ENCODE measurements around the gene PPHLN1.
"Not testable (repeated sequence)": the region's sequence is repeated elsewhere in the genome, so short reads cannot be mapped to it uniquely, and the experiment has no call there.

PPHLN1 gene

DNA sequence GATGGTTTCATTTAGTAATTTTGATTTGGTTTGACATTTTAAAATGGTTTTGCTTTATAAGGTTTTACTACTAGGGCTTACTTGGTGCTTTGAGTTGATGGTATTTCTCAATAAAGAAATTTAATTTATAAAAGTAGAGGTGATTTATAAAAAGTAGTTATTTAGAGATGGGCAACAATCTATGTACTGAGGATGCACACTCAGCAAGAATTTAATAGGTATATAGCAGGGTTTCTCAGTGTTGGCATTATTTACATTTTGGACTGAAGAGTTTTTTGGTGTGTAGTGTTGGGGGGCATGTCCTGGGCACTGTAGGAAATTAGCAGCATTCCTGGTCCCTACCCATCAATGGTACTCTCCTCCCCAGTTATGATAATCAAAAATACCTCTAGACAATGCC lies 47.7 kb downstream of the PPHLN1 start:
- no peak for DNase-seq

GRCh38 chr12:42380733-42381132 lies 54.8 kb downstream of the PPHLN1 start:
- DNase-seq = no peak

DNA sequence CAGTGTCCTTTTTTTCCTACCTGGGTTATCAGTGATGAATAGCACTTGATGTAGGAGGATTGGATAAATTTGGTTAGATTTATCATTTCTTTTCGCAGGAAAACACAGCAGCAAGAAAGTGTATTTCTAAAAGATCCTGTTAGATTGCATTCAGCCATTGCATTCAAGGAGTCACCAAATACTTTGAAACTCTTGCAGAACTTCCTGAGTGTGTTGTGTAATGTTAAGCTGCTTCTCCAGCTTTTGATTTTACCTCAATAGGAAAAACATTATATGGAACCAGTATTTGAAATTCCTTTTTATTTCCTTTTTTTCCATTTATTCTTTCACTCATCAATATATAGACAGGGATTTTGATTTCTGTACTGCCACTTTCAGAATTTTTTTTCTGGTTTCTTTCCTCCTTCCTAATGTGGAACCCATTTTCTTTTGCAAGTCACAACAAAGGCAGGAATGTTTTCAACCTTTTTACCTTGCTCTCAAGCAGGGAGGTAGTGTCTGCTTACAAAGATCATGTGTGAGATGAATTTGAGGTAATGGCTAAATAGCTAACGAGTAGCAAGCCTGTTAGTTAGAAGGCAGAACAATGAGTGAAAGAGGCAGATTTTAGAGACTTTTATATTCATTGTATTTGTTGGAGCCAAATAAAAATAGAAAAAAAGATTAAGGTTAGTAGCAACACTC lies 56.2 kb downstream of the PPHLN1 start:
- DNase-seq = no peak

- no peak for DNase-seq
These were observed 59.4 kb downstream of the PPHLN1 start for GRCh38 chr12:42385326-42385841.

- DNase-seq = no peak
These were observed 60.3 kb downstream of the PPHLN1 start for GRCh38 chr12:42386308-42386707.

- DNase-seq = not testable (repeated sequence)
These were observed 62.1 kb downstream of the PPHLN1 start for GRCh38 chr12:42388086-42388485.

DNA sequence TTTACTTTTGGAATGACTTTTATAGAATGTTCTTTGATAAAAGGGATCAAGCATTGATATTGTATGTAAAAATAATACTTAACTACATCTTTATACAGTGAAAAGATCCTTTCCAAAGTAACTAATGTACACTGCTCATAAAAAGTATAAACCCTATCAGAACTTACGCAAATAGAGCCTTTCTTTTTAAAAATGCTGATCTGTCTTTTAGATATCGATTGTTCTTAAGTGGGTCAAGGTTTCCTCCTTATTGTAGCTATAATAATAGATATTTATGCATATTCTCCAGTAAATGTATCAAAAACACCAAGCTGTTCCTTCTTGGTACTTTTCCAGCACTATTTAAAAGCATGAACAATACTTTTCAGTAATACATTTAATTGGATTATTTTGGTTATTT lies 68.5 kb downstream of the PPHLN1 start:
- no peak for DNase-seq

DNA sequence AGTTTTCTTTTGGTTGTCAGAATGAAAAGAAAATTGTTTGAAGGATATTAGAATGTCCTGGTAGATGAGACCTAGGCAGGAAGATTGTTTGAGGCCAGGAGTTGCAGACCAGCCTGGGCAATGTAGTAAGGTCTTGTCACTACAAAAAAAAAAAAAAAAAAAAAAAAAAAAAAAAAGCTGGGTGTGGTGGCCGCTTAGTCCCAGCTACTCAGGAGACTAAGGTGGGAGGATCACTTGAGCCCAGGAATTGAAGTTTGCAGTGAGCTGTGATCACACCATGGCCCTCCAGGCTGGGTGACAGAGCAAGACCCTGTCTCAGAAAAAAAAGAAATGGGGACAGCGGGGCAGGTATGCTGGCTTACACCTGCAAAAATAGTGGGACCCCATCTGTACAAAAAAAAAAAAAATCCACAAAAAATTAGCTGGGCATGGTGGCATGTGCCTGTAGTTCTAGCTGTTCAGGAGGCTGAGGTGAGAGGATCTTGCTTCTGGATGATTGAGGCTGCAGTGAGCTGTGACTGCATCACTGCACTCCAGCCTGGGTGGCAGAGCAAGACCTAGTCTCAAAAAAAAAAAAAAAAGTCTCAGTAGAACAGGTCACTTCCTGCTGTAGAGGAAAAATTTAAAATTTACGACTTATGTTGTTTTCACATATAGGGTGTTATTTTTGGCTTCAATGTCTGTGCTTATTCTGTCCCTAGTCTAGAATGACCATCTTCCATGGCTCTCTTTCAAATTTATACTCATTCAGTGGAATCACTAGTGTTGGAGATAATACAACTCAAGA lies 70.7 kb downstream of the PPHLN1 start:
- DNase-seq = no peak

DNA sequence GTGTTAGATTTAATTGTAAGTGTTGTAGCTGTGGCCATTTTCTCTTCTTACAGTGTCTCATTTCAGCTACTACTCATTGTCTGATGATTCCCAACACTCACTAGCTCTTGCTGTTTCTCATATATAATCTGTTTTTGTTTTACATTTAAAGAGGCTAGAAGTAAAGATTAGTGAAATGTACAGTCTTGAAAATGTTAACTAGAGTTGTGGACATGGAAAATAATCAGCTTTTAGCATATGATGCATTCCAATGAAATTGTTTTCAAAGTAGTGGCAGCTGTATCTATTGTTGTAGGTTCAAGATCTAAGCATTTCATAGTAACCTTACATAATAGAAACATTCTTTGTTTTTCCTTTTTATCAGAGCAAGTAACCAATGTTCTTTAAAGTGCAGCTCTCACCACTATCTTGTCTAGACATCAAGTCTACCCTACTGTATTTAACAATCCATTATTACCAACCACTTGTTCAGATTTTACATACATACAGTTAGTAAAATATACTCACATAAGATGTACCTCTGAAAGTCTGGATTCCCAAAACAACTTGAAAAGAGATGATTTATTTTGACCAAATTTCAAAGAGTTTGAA lies 76.9 kb downstream of the PPHLN1 start:
- DNase-seq = no peak

GRCh38 chr12:42407306-42407705 lies 81.3 kb downstream of the PPHLN1 start:
- DNase-seq = no peak

- DNase-seq = no peak
These were observed 83.5 kb downstream of the PPHLN1 start for GRCh38 chr12:42409471-42409870.

DNA sequence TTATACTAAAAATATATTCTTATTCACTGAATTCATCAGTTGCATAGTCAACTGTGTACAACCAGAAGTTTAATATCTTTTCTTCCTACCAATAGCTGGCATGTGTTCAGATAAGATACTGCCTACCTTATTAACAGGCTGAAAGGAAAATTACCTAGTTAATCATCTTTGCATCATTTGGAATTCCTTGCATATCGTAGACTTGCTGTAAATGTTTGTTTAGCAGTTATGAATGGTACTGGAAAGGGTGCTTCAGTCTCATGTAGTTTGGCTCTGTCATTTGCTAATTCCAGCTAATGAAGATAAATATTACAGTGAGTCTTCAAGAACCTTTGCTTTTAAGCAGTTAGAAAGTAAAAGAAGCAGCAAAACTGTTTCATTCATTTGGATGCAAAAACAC lies 84.4 kb downstream of the PPHLN1 start:
- DNase-seq = no peak

DNA sequence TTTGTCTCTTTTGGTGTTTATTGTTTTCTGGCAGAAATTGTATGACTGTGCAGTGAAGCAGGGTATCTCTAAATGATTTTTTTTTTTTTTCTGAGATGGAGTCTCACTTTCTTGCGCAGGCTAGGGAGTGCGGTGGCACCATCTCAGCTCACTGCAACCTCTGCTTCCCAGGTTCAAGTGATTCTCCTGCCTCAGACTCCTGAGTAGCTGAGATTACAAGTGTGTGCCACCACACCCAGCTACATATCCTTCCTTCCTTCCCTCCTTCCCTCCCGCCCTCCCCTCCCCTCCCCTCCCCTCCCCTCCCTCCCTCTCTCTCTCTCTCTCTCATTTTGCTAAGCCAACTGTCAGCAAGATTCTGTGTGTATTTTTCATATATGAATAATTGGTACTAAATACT lies 94.4 kb downstream of the PPHLN1 start:
- DNase-seq = no peak

DNA sequence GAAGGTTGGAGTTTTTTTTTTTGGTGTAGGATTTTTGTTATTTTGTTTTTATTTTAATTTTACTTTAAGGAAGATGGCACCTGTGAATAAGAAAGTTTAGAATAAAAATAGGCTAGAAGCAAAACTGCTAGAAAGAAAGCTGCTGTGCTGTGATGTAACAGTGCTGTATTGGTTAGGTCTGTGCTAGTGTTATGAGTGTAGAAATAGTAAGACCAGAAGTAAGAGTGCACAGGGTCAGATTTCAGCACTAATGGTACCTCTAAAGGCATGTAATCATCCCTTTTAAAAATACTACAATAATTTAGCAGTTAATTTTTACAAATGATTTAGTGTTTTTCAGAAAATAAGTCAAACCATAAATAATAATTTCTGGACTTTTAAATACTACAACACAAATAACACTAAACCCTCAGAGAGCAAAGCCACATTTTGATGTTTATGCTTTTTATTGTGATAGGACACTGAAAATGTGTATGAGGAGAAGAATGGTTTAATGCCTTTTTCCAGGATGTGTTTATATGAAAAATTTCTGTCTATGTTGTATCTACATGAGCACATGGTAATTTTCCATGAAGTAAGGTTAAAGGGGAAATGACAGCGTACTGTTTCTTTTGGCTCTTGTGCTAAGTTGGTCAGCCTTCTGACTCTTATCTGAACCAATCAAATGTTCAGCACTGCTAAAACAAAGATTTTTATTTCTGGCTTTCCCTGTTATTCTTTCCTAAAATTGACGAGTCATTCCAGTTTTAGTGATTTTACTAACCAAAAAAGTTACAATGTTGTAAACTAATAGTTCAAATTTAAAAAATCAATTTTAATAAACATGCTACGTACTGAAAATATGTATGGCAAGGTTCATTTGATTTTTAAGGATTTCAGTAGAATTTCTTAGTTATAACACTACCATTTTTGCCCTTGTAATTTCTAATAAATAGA lies 96.1 kb downstream of the PPHLN1 start:
- no peak for DNase-seq

DNA sequence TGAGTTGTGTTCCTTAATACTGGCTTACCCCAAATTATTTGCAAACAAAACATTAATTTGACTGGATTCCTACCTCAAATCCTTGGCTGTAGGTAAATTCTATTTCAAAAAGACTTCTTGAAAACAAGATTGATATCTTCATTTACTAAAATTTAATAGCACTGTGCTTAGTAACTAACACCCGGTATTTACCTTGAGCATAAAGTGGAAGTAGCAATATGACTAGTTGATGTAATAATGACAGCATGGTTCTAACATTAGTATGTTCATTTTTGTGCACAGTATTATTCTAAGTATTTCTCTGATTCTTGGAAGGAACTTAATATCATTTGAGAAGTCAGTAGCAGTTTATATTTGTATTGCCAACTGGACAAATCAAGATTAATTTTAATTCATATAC lies 96.8 kb downstream of the PPHLN1 start:
- no peak for DNase-seq

DNA sequence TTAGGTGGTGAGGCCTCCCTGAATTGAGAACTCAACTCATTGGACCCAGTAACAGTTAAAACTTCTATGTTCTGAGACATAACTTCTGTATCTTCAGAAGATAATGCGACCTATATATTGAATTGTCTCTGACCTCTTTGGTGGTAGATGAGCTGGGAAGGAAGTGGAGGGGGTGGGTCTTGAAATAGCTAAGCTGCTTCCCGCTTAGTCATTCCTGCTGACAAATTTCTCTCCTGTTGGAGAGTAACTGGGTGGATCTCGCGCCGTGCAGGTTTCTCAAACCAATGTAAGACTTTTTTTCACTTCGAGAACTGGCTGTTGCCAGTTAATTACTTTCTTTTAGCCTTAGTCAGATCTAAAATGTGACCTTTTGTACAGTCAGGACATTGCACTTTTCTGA lies 100.8 kb downstream of the PPHLN1 start:
- no peak for DNase-seq

DNA sequence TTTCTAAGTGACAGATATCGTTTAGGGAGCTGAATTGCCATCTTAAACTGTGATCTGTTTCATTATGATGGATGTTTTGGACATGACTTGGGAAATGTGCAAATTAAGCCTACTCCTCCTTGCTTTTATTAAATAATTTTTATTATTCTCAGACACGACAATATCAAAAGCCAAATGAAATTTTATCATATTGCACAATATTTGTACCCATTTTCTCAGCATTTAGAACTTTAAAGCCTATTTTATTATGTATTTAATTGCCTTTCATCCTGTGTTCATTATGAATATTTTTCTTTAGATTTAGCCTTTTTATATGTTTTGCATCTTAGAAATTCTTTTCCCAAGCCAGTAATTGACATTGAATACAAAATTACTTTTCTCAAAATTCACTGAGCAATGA lies 102.9 kb downstream of the PPHLN1 start:
- DNase-seq = no peak

DNA sequence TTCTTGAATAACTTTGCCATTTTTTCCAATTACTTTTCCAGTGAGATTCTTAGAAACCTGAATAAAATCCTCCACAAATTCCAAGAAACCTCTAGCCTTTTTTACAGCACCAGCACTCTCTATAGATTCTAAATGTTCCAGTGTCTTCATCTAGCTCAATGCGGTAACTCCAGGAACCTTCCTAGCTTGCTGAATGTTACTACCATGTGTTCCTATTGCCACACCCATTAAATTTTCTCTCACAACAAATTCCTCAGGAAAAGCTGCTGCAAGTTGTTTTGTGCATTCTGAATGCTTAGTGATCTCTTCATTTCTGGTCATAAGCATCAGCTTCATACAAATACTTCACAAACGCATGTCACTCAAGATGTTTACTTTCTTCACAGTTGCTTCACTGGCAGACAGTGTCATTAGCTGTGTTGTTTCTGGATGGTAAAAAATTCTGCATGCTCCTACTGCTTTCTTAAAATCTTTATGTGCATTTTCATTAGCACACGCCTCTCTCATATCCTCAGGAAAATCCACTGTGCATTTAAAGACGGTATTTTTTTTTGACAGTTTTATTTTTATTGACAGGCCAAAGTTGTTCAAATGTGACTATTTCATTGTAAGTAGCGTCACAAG lies 106.7 kb downstream of the PPHLN1 start:
- DNase-seq = no peak

- no peak for DNase-seq
These were observed 114.6 kb downstream of the PPHLN1 start for GRCh38 chr12:42440608-42441007.

DNA sequence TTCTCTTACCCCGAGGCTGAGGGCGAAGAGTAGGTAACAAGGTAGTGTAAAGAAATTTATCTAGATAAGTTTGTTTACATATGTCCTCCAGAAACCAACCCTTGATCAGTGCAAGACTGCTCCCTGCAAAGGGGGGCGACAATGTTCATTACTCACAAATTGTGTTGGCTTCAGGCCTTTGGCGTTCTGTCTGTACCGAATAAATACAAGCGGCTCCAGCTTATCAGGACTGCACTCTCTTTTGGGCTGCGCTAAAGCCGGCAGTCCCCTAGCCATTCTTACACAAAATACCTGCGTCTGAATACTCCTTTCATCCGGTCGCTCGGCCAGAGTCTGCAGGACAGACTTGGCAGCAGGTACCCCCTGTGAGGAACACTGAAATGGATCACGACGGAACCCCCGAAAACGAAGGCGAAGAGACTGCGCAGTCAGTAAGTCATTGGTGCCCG lies 116.4 kb downstream of the PPHLN1 start:
- no peak for DNase-seq

DNA sequence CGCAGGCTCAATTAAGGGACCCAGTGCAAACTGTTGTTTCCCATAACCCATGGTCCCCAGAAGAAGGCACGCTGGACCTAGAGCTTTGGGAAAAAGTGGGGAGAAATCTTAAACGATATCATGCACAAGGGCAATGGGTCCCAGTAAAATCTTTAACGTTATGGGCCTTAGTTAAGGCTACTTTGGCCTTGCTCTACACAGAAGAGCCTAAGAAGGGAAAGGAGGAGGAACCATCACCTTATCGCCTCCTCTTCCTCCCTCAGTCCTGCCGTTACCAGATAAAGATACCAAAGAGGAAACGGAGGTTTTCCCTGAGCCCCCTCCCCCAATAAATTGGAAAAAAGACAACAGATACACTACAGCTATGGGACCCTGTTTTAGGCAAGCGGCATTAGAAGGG lies 116.9 kb downstream of the PPHLN1 start:
- DNase-seq = no peak
